Measurements from ENCODE around the gene ODF2L.

GRCh38 chr1:86387916-86388627 is 8.1 kb downstream of the ODF2L start:
- no peak for TF ChIP-seq CTCF (IDR thresholded peaks at IDR 0.05; ENCODE audit: poor library complexity)
- no peak for TF ChIP-seq EZH2phosphoT487 (IDR thresholded peaks at IDR 0.05; ENCODE audit: low read depth, severe bottlenecking, unreplicated experiment)
- no peak for TF ChIP-seq EZH2 (IDR thresholded peaks at IDR 0.05; ENCODE audit: borderline replicate concordance)
